K562 (cell line): ENCODE results near the gene ABCG1. TPM values are rescaled to one million over a fixed set of nuclear protein-coding genes. Genes with fewer than 3 reads are reported as not detected.

ENCODE experiments used
- KDM4B ChIP-seq, 2 experiments: fragments of 450-650 bp in 1 of 2; sonication (generic) in 1 of 2; IDR thresholded peaks; 2 replicates each; pipeline ENCODE4 v1.6.1; 2016 to 2017; ENCODE audit warnings: borderline replicate concordance in 2 of 2, antibody characterized with exemption in 1 of 2, low read depth in 1 of 2, mild to moderate bottlenecking in 1 of 2
- PTTG1 ChIP-seq: fragments of 450-650 bp; IDR thresholded peaks from 2 replicates; pipeline ENCODE4 v1.6.1; 2016; ENCODE audit warnings: low read depth, mild to moderate bottlenecking, missing genetic modification characterization, missing compliant biosample characterization
- polyA plus RNA-seq, 8 experiments: library from polyadenylated mRNA; depleted of rRNA in 4 of 8; stranded (reverse) in 5 of 8; unstranded in 3 of 8; fragments of >200 nt; fragmentation: Nextera tagmentation in 2 of 8; fragmentation: Illumina TruSeq in 1 of 8; extraction: Ambion mirVana in 2 of 8; extraction: Trizol in 1 of 8; gene quantifications; 2 replicates each; pipeline versions ENCODE4 v1.2.1 to v1.2.3, GENCODE V29; 2011 to 2014; ENCODE audit warnings: inconsistent platforms in 1 of 8, missing spikeins in 1 of 8
- total RNA-seq, 7 experiments: library from RNA; depleted of rRNA in 6 of 7; stranded (reverse); fragments of >200 nt in 6 of 7; fragmentation: Illumina TruSeq in 2 of 7; extraction: Trizol in 2 of 7; gene quantifications; 2 replicates each; pipeline versions ENCODE4 v1.2.1 to v1.2.3, GENCODE V29; 2011 to 2021; ENCODE audit warnings: low replicate concordance in 1 of 7
- TF ChIP-seq, protein P1 (sequence below): sonication (generic); formaldehyde crosslinking; IDR thresholded peaks from 2 replicates; pipeline ENCODE4 v1.8.1; 2023; ENCODE audit warnings: missing genetic modification reagents, mild to moderate bottlenecking, borderline replicate concordance

ABCG1 gene
- total and polyA plus RNA-seq, 9 of the 15 experiments (the other 6 are each of a cell fraction or from before 2014, with no cell fraction given), result 0.04 to 0.09 TPM; not detected in 7

DNA sequence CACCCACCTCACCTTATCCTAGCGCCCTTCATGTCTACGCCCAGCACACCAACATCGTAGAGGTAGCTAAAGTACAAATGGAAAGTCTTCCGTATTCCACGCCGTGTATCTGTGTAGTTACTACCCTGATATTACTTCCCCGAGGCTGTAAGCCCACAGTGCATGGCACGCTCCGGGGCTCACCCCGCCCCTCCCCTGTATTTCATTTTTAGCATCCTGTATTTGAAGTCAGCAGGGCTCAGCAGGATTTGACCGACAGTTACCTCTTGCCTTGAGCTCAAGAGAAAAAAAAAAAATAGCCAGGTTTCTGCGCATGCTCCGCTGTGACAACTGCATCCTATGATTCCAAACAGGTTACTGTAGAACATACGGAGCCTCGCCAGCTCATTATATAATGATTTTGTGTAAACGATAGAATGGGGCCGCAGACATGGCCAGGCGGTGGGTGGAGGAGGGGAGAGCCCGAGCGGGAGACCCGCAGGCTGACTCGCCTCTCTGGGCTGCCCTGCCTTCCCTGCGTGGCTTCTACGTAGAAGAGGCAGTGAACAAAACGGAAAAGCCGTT, 1.3 kb downstream of the ABCG1 start (continued):
- TF ChIP-seq PTTG1 (tag) (no peak), KDM4B (IDR thresholded peaks at IDR 0.05; ENCODE audit: borderline replicate concordance in 2 of 2, low read depth in 1 of 2) (no peak)
- TF ChIP-seq, protein P1, sequence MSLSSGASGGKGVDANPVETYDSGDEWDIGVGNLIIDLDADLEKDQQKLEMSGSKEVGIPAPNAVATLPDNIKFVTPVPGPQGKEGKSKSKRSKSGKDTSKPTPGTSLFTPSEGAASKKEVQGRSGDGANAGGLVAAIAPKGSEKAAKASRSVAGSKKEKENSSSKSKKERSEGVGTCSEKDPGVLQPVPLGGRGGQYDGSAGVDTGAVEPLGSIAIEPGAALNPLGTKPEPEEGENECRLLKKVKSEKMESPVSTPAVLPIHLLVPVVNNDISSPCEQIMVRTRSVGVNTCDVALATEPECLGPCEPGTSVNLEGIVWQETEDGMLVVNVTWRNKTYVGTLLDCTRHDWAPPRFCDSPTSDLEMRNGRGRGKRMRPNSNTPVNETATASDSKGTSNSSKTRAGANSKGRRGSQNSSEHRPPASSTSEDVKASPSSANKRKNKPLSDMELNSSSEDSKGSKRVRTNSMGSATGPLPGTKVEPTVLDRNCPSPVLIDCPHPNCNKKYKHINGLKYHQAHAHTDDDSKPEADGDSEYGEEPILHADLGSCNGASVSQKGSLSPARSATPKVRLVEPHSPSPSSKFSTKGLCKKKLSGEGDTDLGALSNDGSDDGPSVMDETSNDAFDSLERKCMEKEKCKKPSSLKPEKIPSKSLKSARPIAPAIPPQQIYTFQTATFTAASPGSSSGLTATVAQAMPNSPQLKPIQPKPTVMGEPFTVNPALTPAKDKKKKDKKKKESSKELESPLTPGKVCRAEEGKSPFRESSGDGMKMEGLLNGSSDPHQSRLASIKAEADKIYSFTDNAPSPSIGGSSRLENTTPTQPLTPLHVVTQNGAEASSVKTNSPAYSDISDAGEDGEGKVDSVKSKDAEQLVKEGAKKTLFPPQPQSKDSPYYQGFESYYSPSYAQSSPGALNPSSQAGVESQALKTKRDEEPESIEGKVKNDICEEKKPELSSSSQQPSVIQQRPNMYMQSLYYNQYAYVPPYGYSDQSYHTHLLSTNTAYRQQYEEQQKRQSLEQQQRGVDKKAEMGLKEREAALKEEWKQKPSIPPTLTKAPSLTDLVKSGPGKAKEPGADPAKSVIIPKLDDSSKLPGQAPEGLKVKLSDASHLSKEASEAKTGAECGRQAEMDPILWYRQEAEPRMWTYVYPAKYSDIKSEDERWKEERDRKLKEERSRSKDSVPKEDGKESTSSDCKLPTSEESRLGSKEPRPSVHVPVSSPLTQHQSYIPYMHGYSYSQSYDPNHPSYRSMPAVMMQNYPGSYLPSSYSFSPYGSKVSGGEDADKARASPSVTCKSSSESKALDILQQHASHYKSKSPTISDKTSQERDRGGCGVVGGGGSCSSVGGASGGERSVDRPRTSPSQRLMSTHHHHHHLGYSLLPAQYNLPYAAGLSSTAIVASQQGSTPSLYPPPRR (CRISPR knock-in tag), result no peak
- TF ChIP-seq, all 486 proteins: peak for 2
